AG04449 (cell line): ENCODE data around the gene RAB15.

Source experiments
- CTCF ChIA-PET: fragments of 350-600 bp; formaldehyde crosslinking; extraction: SDS; loops from one replicate; lab custom pipeline; 2021; ENCODE audit warnings: antibody characterized with exemption; lab: Yijun Ruan, JAX
- POLR2A ChIA-PET: fragments of 400-600, 350-600 bp; formaldehyde crosslinking; extraction: SDS; loops from one replicate; lab custom pipeline; 2020; ENCODE audit warnings: antibody characterized with exemption, inconsistent platforms; lab: Yijun Ruan, JAX
- DNase-seq: peaks from one replicate; pipeline ENCODE4 v3.0.0-alpha.2; 2010; ENCODE audit warnings: low read depth, low spot score
- H3K4me3 ChIP-seq: 2 replicates; pipeline ENCODE4 v1.5.1; 2011; ENCODE audit warnings: low read depth, mild to moderate bottlenecking, control low read depth, low read length
- TF ChIP-seq, protein P1 (sequence below): IDR thresholded peaks from one replicate; pipeline ENCODE4 v1.5.1; 2011; ENCODE audit warnings: mild to moderate bottlenecking, moderate library complexity, low read length, control low read depth, inconsistent platforms; ENCODE audit not compliant: insufficient read depth; ENCODE audit errors: missing control alignments

Gene RAB15

DNA sequence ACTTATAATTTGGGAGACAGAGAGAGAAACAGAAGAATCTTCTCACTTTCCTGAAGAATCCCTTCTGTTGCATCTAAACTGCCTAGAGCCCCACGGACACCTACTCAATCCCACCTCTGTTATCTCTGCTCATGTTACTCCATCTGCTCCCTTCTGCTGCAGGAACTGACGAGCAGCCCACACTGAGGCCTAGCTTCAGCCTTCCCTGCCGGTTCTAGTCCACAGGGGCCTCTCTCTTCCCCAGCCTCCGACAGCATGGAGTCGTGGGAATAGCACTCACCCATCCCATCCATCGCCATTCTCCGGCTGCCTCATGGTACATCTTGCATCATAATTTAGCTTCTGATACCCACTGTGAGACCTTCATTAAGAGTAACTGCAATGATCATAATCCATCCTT lies 4.0 kb downstream of the RAB15 start:
- no peak overlapping the region for H3K4me3 ChIP-seq
- DNase-seq, result no peak

DNA sequence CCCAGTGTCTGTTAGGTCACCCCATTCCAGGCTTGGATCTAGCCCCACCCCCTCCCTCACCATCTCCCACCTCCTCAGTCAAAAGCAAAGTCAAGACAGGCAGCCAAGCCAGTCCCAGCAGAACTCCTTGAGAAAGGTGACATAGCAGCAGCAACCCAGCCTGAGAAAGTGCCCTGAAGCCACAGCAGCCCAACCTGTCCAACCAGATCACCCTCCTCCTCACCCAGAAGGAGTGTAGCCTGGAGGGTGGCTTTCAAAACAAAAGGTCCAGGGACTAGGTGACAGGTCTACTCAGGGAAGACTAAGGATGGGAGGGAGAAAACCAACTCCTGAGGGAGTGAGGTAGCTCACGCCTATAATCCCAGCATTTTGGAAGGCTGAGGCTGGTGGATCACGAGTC lies 5.2 kb downstream of the RAB15 start:
- TF ChIP-seq, protein P1, sequence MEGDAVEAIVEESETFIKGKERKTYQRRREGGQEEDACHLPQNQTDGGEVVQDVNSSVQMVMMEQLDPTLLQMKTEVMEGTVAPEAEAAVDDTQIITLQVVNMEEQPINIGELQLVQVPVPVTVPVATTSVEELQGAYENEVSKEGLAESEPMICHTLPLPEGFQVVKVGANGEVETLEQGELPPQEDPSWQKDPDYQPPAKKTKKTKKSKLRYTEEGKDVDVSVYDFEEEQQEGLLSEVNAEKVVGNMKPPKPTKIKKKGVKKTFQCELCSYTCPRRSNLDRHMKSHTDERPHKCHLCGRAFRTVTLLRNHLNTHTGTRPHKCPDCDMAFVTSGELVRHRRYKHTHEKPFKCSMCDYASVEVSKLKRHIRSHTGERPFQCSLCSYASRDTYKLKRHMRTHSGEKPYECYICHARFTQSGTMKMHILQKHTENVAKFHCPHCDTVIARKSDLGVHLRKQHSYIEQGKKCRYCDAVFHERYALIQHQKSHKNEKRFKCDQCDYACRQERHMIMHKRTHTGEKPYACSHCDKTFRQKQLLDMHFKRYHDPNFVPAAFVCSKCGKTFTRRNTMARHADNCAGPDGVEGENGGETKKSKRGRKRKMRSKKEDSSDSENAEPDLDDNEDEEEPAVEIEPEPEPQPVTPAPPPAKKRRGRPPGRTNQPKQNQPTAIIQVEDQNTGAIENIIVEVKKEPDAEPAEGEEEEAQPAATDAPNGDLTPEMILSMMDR, result no peak
- DNase-seq, result no peak
- no peak overlapping the region for H3K4me3 ChIP-seq
- CTCF ChIA-PET, result no interaction called here
- POLR2A ChIA-PET, result no interaction called here

More for the DNA sequence above, 4.0 kb downstream of the RAB15 start:
- ChIA-PET CTCF (interaction anchor here (1.5 to 9.1 kb wide), 2 partner anchors 11 to 16 kb away, joined by 4 to 111 read pairs; partner anchors contain the start of gene FNTB), POLR2A (no interaction called here)
- TF ChIP-seq, protein P1, result no peak

- DNase-seq, result no peak
- TF ChIP-seq, protein P1, result no peak
- no peak overlapping the region for H3K4me3 ChIP-seq
- CTCF ChIA-PET, result interaction anchor here (1.0 kb wide), 1 partner anchor 21 kb away, joined by 3 read pairs; no protein-coding TSS in a partner anchor
- POLR2A ChIA-PET, result no interaction called here
Measured at GRCh38 chr14:64965356-64966000, 6.7 kb downstream of the RAB15 start.

DNA sequence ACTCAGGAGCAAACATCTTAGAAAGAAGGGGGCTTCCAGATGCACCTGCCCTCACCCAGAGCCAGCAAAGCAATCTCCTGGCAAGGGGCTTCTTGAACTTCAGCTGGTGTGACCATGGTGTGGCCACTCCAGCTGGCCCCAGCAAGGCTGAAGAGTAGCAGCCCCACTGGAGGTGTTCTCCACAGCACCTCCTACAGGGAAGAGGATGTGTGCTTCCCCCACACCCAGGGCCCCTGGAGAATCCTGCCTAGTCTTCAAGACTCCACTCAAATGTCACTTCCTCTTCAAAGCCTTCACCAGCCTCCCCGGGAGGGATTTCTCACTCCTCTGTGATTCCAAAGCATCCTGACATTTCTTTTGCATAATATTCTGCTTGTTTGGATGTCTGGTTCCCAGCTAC lies 8.5 kb downstream of the RAB15 start:
- TF ChIP-seq, protein P1, result no peak
- H3K4me3 ChIP-seq, result no peak overlapping the region
- no peak for DNase-seq
- ChIA-PET POLR2A (no interaction called here), CTCF (interaction anchor here (1.2 kb wide), 1 partner anchor 8 kb away, joined by 3 read pairs; no protein-coding TSS in a partner anchor)

DNA sequence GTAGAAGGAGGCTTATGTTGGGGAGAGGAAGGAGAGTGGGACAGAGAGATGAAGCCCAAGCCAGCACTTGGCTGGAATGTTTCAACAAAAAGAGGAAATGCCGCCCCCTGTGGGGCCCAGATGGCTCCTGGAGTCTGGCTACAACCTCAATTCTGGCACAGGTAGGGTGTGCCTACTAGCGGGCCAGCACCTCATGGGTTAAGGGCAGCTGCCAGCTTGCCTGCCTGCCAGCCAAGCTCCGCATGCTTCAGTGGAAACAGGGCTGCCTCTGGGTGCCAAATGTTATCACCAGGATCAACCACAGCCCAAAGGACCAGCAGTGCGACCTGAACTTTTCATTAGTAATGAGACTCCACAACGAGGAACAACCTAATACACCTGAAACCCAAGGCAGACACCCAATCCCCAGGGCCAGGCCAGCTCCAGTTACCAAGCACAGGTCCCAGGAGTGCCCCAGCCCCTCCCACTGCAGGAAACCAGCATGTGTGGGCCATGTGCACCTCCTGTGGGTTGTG lies 11.3 kb downstream of the RAB15 start:
- TF ChIP-seq, protein P1, result no peak
- POLR2A ChIA-PET, result no interaction called here
- no peak overlapping the region for H3K4me3 ChIP-seq
- CTCF ChIA-PET, result interaction anchor here (0.6 to 0.9 kb wide), 2 partner anchors 19 to 21 kb away, joined by 3 read pairs; no protein-coding TSS in a partner anchor
- no peak for DNase-seq

- POLR2A ChIA-PET, result no interaction called here
- TF ChIP-seq, protein P1, result no peak
- CTCF ChIA-PET, result interaction anchor here (1.3 kb wide), 1 partner anchor 25 kb away, joined by 3 read pairs; no protein-coding TSS in a partner anchor
- no peak overlapping the region for H3K4me3 ChIP-seq
- no peak for DNase-seq
Measured at GRCh38 chr14:64958743-64959142, 13.4 kb downstream of the RAB15 start.
